LNCaP clone FGC (cell line): ENCODE results near the gene ISOC1.
A peak's percentile ranks its signal among the peaks of the same experiment; 100 is the strongest.

ENCODE experiments used
- DNase-seq: peaks from one replicate; pipeline ENCODE4 v3.0.0-alpha.2; 2011; ENCODE audit warnings: low read depth
- H3K4me3 ChIP-seq: 2 replicates; pipeline ENCODE4 v1.5.1; 2011; ENCODE audit warnings: mild to moderate bottlenecking, low read depth, low read length, control low read depth
- CTCF ChIP-seq: IDR thresholded peaks from 2 replicates; pipeline ENCODE4 v1.5.1; 2012; ENCODE audit warnings: mild to moderate bottlenecking; ENCODE audit not compliant: control insufficient read depth, insufficient read depth; ENCODE audit errors: extremely low read depth

Gene ISOC1

GRCh38 chr5:129141078-129141477, 46.5 kb downstream of the ISOC1 start:
- H3K4me3 ChIP-seq, result no peak overlapping the region
- no peak for TF ChIP-seq CTCF
- DNase-seq, result no peak

- DNase-seq, result no peak
- TF ChIP-seq CTCF, result no peak
Measured at GRCh38 chr5:129141696-129142095, 47.1 kb downstream of the ISOC1 start.

GRCh38 chr5:129155876-129156275, 61.3 kb downstream of the ISOC1 start:
- peak; percentile 50 for DNase-seq
- TF ChIP-seq CTCF, result no peak
- no peak overlapping the region for H3K4me3 ChIP-seq

More at GRCh38 chr5:129141696-129142095, 47.1 kb downstream of the ISOC1 start:
- H3K4me3 ChIP-seq, result no peak overlapping the region

- TF ChIP-seq CTCF, result no peak
- H3K4me3 ChIP-seq, result no peak overlapping the region
Measured at GRCh38 chr5:129161830-129162229, 67.3 kb downstream of the ISOC1 start.

More at GRCh38 chr5:129161830-129162229, 67.3 kb downstream of the ISOC1 start:
- DNase-seq, result no peak
